Activated effector memory CD4-positive, alpha-beta T cell treated with anti-CD3 and anti-CD28 coated beads, Interleukin-2, amount 50 U/mL, for 16 hours (primary cell): ENCODE measurements around the gene CLIC3.

Source experiments
- DNase-seq: peaks from one replicate; pipeline ENCODE4 v3.0.0-alpha.2; 2020

The CLIC3 gene

GRCh38 chr9:136949817-136950655 is 46.3 kb downstream of the CLIC3 start:
- DNase-seq = peak; percentile 99

GRCh38 chr9:136949239-136949816 is 47.0 kb downstream of the CLIC3 start:
- no peak for DNase-seq

GRCh38 chr9:136947955-136948510 is 48.3 kb downstream of the CLIC3 start:
- no peak for DNase-seq

GRCh38 chr9:136947028-136947891 is 49.1 kb downstream of the CLIC3 start:
- no peak for DNase-seq

- DNase-seq = no peak
Observed at GRCh38 chr9:136946228-136947027, 49.9 kb downstream of the CLIC3 start.

GRCh38 chr9:136945333-136946227 is 50.8 kb downstream of the CLIC3 start:
- DNase-seq = no peak
